Smooth muscle cell (in vitro differentiated cells): ENCODE results near the gene XPC. TPM values are rescaled to one million over a fixed set of nuclear protein-coding genes. Genes with fewer than 3 reads are reported as not detected.

Source experiments
- DNase-seq: peaks from one replicate; lab custom pipeline; 2025; ENCODE audit not compliant: unreplicated experiment; lab: John Stamatoyannopoulos, UW
- H2AFZ ChIP-seq: fragments of 200-600 bp; sonication (generic); 2 replicates; pipeline ENCODE4 v1.6.0; 2016; ENCODE audit warnings: antibody characterized with exemption, low read depth, mild to moderate bottlenecking
- H3F3A ChIP-seq: fragments of 200-600 bp; sonication (generic); 2 replicates; pipeline ENCODE4 v1.6.0; 2017; ENCODE audit warnings: antibody characterized with exemption, low read depth
- H3K27ac ChIP-seq: fragments of 200-600 bp; sonication (generic); 2 replicates; pipeline ENCODE4 v1.5.1; 2016; ENCODE audit warnings: low read depth, mild to moderate bottlenecking
- H3K27me3 ChIP-seq: fragments of 200-600 bp; sonication (generic); 2 replicates; pipeline ENCODE4 v1.6.1; 2016; ENCODE audit warnings: low read depth, mild to moderate bottlenecking
- H3K36me3 ChIP-seq: fragments of 200-600 bp; sonication (generic); 2 replicates; pipeline ENCODE4 v1.5.1; 2016; ENCODE audit warnings: low read depth
- H3K4me1 ChIP-seq: fragments of 200-600 bp; sonication (generic); 2 replicates; pipeline ENCODE4 v1.5.1; 2016; ENCODE audit warnings: low read depth
- H3K4me2 ChIP-seq: fragments of 200-600 bp; sonication (generic); 2 replicates; pipeline ENCODE4 v1.6.0; 2016; ENCODE audit warnings: mild to moderate bottlenecking
- H3K4me3 ChIP-seq: fragments of 200-600 bp; sonication (generic); 2 replicates; pipeline ENCODE4 v1.5.1; 2016; ENCODE audit warnings: mild to moderate bottlenecking
- H3K79me2 ChIP-seq: fragments of 200-600 bp; sonication (generic); 2 replicates; pipeline ENCODE4 v1.6.0; 2016; ENCODE audit warnings: low read depth, mild to moderate bottlenecking
- H3K9ac ChIP-seq: fragments of 200-600 bp; sonication (generic); 2 replicates; pipeline ENCODE4 v1.6.0; 2016; ENCODE audit warnings: low read depth
- H3K9me3 ChIP-seq: fragments of 200-600 bp; sonication (generic); replicated peaks from 2 replicates; pipeline ENCODE4 v1.5.1; 2016; ENCODE audit warnings: low read depth
- H4K20me1 ChIP-seq: fragments of 200-600 bp; sonication (generic); 2 replicates; pipeline ENCODE4 v1.6.0; 2016; ENCODE audit warnings: low read depth
- CTCF ChIP-seq: fragments of 200-600 bp; sonication (generic); IDR thresholded peaks from 2 replicates; pipeline ENCODE4 v1.5.1; 2017; ENCODE audit warnings: borderline replicate concordance, mild to moderate bottlenecking, antibody characterized with exemption; ENCODE audit not compliant: insufficient read depth, poor library complexity, severe bottlenecking
- WGBS: methylation state at CpG from one replicate; pipeline ENCODE4 v1.1.7; 2016; ENCODE audit warnings: low lambda C conversion rate; 5-methylcytosine and 5-hydroxymethylcytosine counted together
- polyA plus RNA-seq: library from polyadenylated mRNA; unstranded; fragments of >200 nt; fragmentation: Nextera tagmentation; extraction: Ambion mirVana; gene quantifications from 2 replicates; pipeline ENCODE4 v1.2.1, GENCODE V29; 2016
- total RNA-seq: library from RNA; depleted of rRNA; stranded (reverse); fragments of >200 nt; gene quantifications from 2 replicates; pipeline ENCODE4 v1.2.3, GENCODE V29; 2014

The XPC gene
- total and polyA plus RNA-seq, 2 experiments from 2014 or later: 20.9 to 23.8 TPM

GRCh38 chr3:14144423-14145075, 33.9 kb downstream of the XPC start:
- 8% methylated on average over 7 of the region's 7 CpGs for WGBS
- Histone ChIP-seq H4K20me1 (no peaks in the 10 kb centered on the region), H3K4me1 (peaks cover 11% of the 10 kb centered on the region), H3K9ac (peak overlapping the region; percentile 97), H3K27ac (peak overlapping the region; percentile 100), H3F3A (peaks cover 25% of the 10 kb centered on the region), H3K36me3 (no peaks in the 10 kb centered on the region), H3K9me3 (no peaks in the 10 kb centered on the region), H3K79me2 (no peaks in the 10 kb centered on the region), H2AFZ (no peak overlapping the region), H3K27me3 (no peaks in the 10 kb centered on the region), H3K4me2 (peak overlapping the region; percentile 82), H3K4me3 (peak overlapping the region; percentile 23)
- TF ChIP-seq CTCF: no peak
- DNase-seq: no peak

DNA sequence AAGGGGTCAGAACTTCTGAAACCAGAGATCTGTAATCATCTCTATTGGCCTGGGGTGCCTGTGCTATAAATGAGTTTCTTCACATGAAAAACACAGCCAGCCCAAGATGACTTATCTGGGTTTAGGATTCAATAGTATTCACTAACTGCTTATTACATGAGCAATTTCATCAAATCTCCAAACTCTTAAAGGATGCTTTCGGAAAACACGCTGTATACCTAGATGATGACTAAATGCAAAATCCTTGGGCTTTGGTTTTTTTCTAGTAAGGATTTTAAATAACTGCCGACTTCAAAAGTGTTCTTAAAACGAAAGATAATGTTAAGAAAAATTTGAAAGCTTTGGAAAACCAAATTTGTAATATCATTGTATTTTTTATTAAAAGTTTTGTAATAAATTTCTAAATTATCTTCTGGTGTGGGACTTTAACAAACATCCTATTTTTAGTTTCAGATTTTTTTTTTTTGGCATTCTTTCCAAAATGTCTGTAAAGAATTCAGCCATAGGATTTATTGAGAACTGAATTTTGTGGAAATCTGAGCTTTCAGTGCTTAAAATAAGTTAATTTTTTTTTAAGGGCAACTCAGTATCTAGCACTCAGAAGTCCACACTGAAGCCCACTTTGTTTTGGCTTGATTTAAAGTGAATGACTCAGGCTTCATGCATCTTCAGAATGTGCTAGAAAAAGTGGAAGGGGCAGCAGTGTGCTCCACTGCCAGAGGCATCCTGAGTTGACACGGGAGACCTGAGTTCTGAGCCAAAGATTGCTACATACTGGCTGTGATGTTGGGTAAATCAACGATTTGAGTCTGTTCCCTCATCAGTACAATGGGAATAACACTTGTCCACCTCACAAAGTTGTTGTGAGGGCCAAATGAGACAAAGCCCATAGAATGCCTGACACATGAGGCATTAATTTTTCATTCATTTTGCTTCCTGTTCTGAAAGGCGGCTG, 34.9 kb downstream of the XPC start:
- no peaks in the 10 kb centered on the region for H3K79me2 ChIP-seq
- H3K4me2 ChIP-seq: peak overlapping the region; percentile 82
- H3K4me1 ChIP-seq: peaks cover 11% of the 10 kb centered on the region
- no peaks in the 10 kb centered on the region for H3K36me3 ChIP-seq
- no peak overlapping the region for H3K4me3 ChIP-seq
- H3K9me3 ChIP-seq: no peaks in the 10 kb centered on the region
- H2AFZ ChIP-seq: no peak overlapping the region
- no peak for TF ChIP-seq CTCF
- H3K27ac ChIP-seq: peak overlapping the region; percentile 100
- H3K9ac ChIP-seq: peak overlapping the region; percentile 97
- H4K20me1 ChIP-seq: no peaks in the 10 kb centered on the region
- no peak for DNase-seq
- WGBS: 36% methylated on average over 7 of the region's 7 CpGs
- peaks cover 25% of the 10 kb centered on the region for H3F3A ChIP-seq
- no peaks in the 10 kb centered on the region for H3K27me3 ChIP-seq

- Histone ChIP-seq H3K9ac (peak overlapping the region; percentile 97), H3K9me3 (no peaks in the 10 kb centered on the region), H3K4me2 (peak overlapping the region; percentile 82), H2AFZ (no peak overlapping the region), H3F3A (peaks cover 25% of the 10 kb centered on the region), H4K20me1 (no peaks in the 10 kb centered on the region), H3K27me3 (no peaks in the 10 kb centered on the region), H3K36me3 (no peaks in the 10 kb centered on the region), H3K79me2 (no peaks in the 10 kb centered on the region), H3K4me1 (peaks cover 11% of the 10 kb centered on the region), H3K27ac (peak overlapping the region; percentile 100), H3K4me3 (no peak overlapping the region)
- DNase-seq: no peak
- TF ChIP-seq CTCF: no peak
- 62% methylated on average over 8 of the region's 8 CpGs for WGBS
Measured at GRCh38 chr3:14142567-14143270, 35.7 kb downstream of the XPC start.
